SK-N-SH treated with all-trans-retinoic acid at 6 μM for 48 hours (cell line): ENCODE results near the gene MAP3K7CL.

Source experiments
- ATAC-seq: fragments of 200-7000 bp; cut with Tn5 transposase; 3 replicates; pipeline ENCODE4 v1.9.1; 2020; ENCODE audit warnings: mild to moderate bottlenecking, moderate library complexity
- CSDC2 ChIP-seq: fragments of 250-450 bp; sonication (Bioruptor Pico); IDR thresholded peaks from 2 replicates; pipeline ENCODE4 v1.5.0; 2020; ENCODE audit warnings: mild to moderate bottlenecking, moderate library complexity
- CSRNP3 ChIP-seq: fragments of 250-450 bp; sonication (Bioruptor Pico); IDR thresholded peaks from 2 replicates; pipeline ENCODE4 v1.5.1; 2021; ENCODE audit warnings: mild to moderate bottlenecking, moderate library complexity
- ESRRG ChIP-seq: fragments of 250-450 bp; sonication (Bioruptor Pico); IDR thresholded peaks from 2 replicates; pipeline ENCODE4 v1.6.1; 2021; ENCODE audit warnings: mild to moderate bottlenecking
- GLIS3 ChIP-seq: fragments of 250-450 bp; sonication (Bioruptor Pico); IDR thresholded peaks from 2 replicates; pipeline ENCODE4 v1.5.0; 2020; ENCODE audit warnings: mild to moderate bottlenecking, moderate library complexity
- ISL1 ChIP-seq: fragments of 250-450 bp; sonication (Bioruptor Pico); IDR thresholded peaks from 2 replicates; pipeline ENCODE4 v2.1.2; 2022; ENCODE audit warnings: mild to moderate bottlenecking, moderate library complexity
- OSR1 ChIP-seq: fragments of 250-450 bp; sonication (Bioruptor Pico); IDR thresholded peaks from 2 replicates; pipeline ENCODE4 v1.8.0; 2022; ENCODE audit warnings: moderate library complexity, mild to moderate bottlenecking, inconsistent platforms
- PATZ1 ChIP-seq: fragments of 250-450 bp; sonication (Bioruptor Pico); IDR thresholded peaks from 2 replicates; pipeline ENCODE4 v1.8.0; 2020; ENCODE audit warnings: mild to moderate bottlenecking, moderate library complexity, borderline replicate concordance
- POU6F1 ChIP-seq: fragments of 250-450 bp; sonication (Bioruptor Pico); IDR thresholded peaks from 2 replicates; pipeline ENCODE4 v1.8.0; 2021; ENCODE audit warnings: low read depth, mild to moderate bottlenecking, moderate library complexity, borderline replicate concordance
- PPARA ChIP-seq: fragments of 250-450 bp; sonication (Bioruptor Pico); IDR thresholded peaks from 2 replicates; pipeline ENCODE4 v1.5.0; 2020; ENCODE audit warnings: mild to moderate bottlenecking, borderline replicate concordance
- RARB ChIP-seq: fragments of 250-450 bp; sonication (Bioruptor Pico); IDR thresholded peaks from 2 replicates; pipeline ENCODE4 v1.8.0; 2021; ENCODE audit warnings: mild to moderate bottlenecking, moderate library complexity
- SNAI2 ChIP-seq: fragments of 250-450 bp; sonication (Bioruptor Pico); IDR thresholded peaks from 2 replicates; pipeline ENCODE4 v1.5.0; 2020; ENCODE audit warnings: mild to moderate bottlenecking, moderate library complexity
- TCF4 ChIP-seq: fragments of 250-450 bp; sonication (Bioruptor Pico); IDR thresholded peaks from 2 replicates; pipeline ENCODE4 v1.8.0; 2021; ENCODE audit warnings: mild to moderate bottlenecking, moderate library complexity, borderline replicate concordance
- TOX ChIP-seq: fragments of 250-450 bp; sonication (Bioruptor Pico); IDR thresholded peaks from 2 replicates; pipeline ENCODE4 v1.8.0; 2021; ENCODE audit warnings: mild to moderate bottlenecking, moderate library complexity, borderline replicate concordance
- TSHZ2 ChIP-seq: fragments of 250-450 bp; sonication (Bioruptor Pico); IDR thresholded peaks from 2 replicates; pipeline ENCODE4 v1.5.0; 2020; ENCODE audit warnings: mild to moderate bottlenecking, moderate library complexity
- ZC3H10 ChIP-seq: fragments of 250-450 bp; sonication (Bioruptor Pico); IDR thresholded peaks from 2 replicates; pipeline ENCODE4 v1.5.1; 2021; ENCODE audit warnings: mild to moderate bottlenecking, moderate library complexity
- ZFP3 ChIP-seq: fragments of 250-450 bp; sonication (Bioruptor Pico); IDR thresholded peaks from 2 replicates; pipeline ENCODE4 v1.5.0; 2020; ENCODE audit warnings: mild to moderate bottlenecking, moderate library complexity
- ZFP30 ChIP-seq: fragments of 450-650 bp; formaldehyde crosslinking; IDR thresholded peaks from 2 replicates; pipeline ENCODE4 v1.5.0; 2022; ENCODE audit warnings: mild to moderate bottlenecking, moderate library complexity
- ZNF565 ChIP-seq: fragments of 450-650 bp; formaldehyde crosslinking; conservative IDR thresholded peaks from 2 replicates; pipeline ENCODE4 v1.5.0; 2020; ENCODE audit warnings: low read depth, mild to moderate bottlenecking, moderate library complexity
- ZNF70 ChIP-seq: fragments of 450-650 bp; formaldehyde crosslinking; IDR thresholded peaks from 2 replicates; pipeline ENCODE4 v1.5.0; 2020; ENCODE audit warnings: mild to moderate bottlenecking, moderate library complexity
- ZNF8 ChIP-seq: fragments of 450-650 bp; formaldehyde crosslinking; IDR thresholded peaks from 2 replicates; pipeline ENCODE4 v1.5.0; 2020; ENCODE audit warnings: mild to moderate bottlenecking, moderate library complexity

MAP3K7CL gene

GRCh38 chr21:29096218-29097015, 34.0 kb upstream of the MAP3K7CL start:
- ATAC-seq, result no peak
- no peak for TF ChIP-seq POU6F1 (CRISPR knock-in tag)
- TF ChIP-seq GLIS3 (CRISPR knock-in tag), result no peak
- TF ChIP-seq TCF4 (CRISPR knock-in tag), result no peak
- TF ChIP-seq CSRNP3 (CRISPR knock-in tag), result no peak
- no peak for TF ChIP-seq PPARA (CRISPR knock-in tag)
- no peak for TF ChIP-seq RARB (CRISPR knock-in tag)
- no peak for TF ChIP-seq ZC3H10 (CRISPR knock-in tag)
- TF ChIP-seq ZNF8 (CRISPR knock-in tag), result no peak
- TF ChIP-seq TOX (CRISPR knock-in tag), result no peak
- TF ChIP-seq ESRRG, result no peak
- TF ChIP-seq ZNF70 (CRISPR knock-in tag), result no peak
- TF ChIP-seq SNAI2, result no peak
- TF ChIP-seq ZFP30 (CRISPR knock-in tag), result no peak
- no peak for TF ChIP-seq TSHZ2 (CRISPR knock-in tag)
- no peak for TF ChIP-seq ZNF565
- no peak for TF ChIP-seq OSR1 (CRISPR knock-in tag)
- TF ChIP-seq ZFP3 (CRISPR knock-in tag), result no peak
- no peak for TF ChIP-seq PATZ1 (CRISPR knock-in tag)
- no peak for TF ChIP-seq CSDC2
- no peak for TF ChIP-seq ISL1 (CRISPR knock-in tag)
- TF ChIP-seq, all 23 proteins: peak for 0

- ATAC-seq, result peak; percentile 82
- TF ChIP-seq ZNF70 (CRISPR knock-in tag) (no peak), SNAI2 (no peak), GLIS3 (CRISPR knock-in tag) (no peak), ZC3H10 (CRISPR knock-in tag) (no peak)
Measured at GRCh38 chr21:29098156-29098555, 32.3 kb upstream of the MAP3K7CL start.

- TF ChIP-seq ZC3H10 (CRISPR knock-in tag), result no peak
- no peak for ATAC-seq
Measured at GRCh38 chr21:29102791-29103257, 27.6 kb upstream of the MAP3K7CL start.

GRCh38 chr21:29104239-29104708, 26.2 kb upstream of the MAP3K7CL start:
- peak; percentile 40 for ATAC-seq
- TF ChIP-seq ZNF8 (CRISPR knock-in tag) (no peak), ZFP3 (CRISPR knock-in tag) (no peak), ESRRG (no peak), TSHZ2 (CRISPR knock-in tag) (no peak), ISL1 (CRISPR knock-in tag) (no peak), ZFP30 (CRISPR knock-in tag) (no peak), CSDC2 (no peak), PATZ1 (CRISPR knock-in tag) (no peak), PPARA (CRISPR knock-in tag) (no peak), RARB (CRISPR knock-in tag) (no peak), POU6F1 (CRISPR knock-in tag) (no peak)
